Chondrocyte (in vitro differentiated cells): ENCODE data around the gene DYTN. TPM values are rescaled to one million over a fixed set of nuclear protein-coding genes. Genes with fewer than 3 reads are reported as not detected.

ENCODE experiments used
- DNase-seq: peaks from one replicate; pipeline ENCODE4 v3.0.0; 2021; ENCODE audit warnings: mixed read lengths, low spot score
- H3K27ac Mint-ChIP-seq: one replicate; pipeline ENCODE4 v1.8.0; 2021; ENCODE audit warnings: mild to moderate bottlenecking, moderate library complexity, mixed read lengths; ENCODE audit not compliant: unreplicated experiment
- H3K27me3 Mint-ChIP-seq: 2 replicates; pipeline ENCODE4 v1.8.0; 2021; ENCODE audit warnings: low read depth, mixed read lengths
- H3K36me3 Mint-ChIP-seq: 2 replicates; pipeline ENCODE4 v1.8.0; 2021; ENCODE audit warnings: low read depth, mixed read lengths
- H3K4me1 Mint-ChIP-seq: 2 replicates; pipeline ENCODE4 v1.8.0; 2021; ENCODE audit warnings: low read depth, mild to moderate bottlenecking, mixed read lengths
- H3K4me3 Mint-ChIP-seq: one replicate; pipeline ENCODE4 v1.8.0; 2021; ENCODE audit warnings: mild to moderate bottlenecking, moderate library complexity, mixed read lengths; ENCODE audit not compliant: unreplicated experiment
- H3K9me3 Mint-ChIP-seq: 2 replicates; pipeline ENCODE4 v1.8.0; 2021; ENCODE audit warnings: low read depth, mixed read lengths
- total RNA-seq: library from RNA; stranded (reverse); gene quantifications from 3 replicates; pipeline ENCODE4 v1.2.1, GENCODE V29; 2021
- TF ChIP-seq, protein P1 (sequence below): fragments of 200-600 bp; sonication (generic); IDR thresholded peaks from 2 replicates; pipeline ENCODE4 v1.5.0; 2021; ENCODE audit warnings: antibody characterized with exemption, mild to moderate bottlenecking, moderate library complexity

Gene DYTN
- total RNA-seq, 1 donor from 2014 or later, result not detected

DNA sequence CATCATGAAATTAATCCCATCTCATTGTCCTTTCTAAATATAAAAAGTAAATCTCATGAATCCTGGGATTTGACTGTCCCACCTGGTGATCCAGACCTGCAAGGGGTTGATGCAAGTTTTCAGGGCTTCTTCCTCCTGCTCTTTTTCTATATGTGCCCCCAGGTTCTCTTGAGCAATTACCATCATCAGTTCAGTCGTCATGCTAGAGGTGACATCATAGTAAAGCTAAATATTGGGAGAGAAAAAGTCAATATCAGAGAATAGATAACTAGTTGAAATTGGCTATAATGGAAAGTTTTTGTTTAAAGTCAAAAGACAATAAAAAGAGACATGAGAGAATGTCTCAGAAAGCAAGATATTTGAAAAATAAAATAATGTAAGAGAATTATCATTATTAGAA is 38.6 kb upstream of the DYTN start:
- TF ChIP-seq, protein P1, sequence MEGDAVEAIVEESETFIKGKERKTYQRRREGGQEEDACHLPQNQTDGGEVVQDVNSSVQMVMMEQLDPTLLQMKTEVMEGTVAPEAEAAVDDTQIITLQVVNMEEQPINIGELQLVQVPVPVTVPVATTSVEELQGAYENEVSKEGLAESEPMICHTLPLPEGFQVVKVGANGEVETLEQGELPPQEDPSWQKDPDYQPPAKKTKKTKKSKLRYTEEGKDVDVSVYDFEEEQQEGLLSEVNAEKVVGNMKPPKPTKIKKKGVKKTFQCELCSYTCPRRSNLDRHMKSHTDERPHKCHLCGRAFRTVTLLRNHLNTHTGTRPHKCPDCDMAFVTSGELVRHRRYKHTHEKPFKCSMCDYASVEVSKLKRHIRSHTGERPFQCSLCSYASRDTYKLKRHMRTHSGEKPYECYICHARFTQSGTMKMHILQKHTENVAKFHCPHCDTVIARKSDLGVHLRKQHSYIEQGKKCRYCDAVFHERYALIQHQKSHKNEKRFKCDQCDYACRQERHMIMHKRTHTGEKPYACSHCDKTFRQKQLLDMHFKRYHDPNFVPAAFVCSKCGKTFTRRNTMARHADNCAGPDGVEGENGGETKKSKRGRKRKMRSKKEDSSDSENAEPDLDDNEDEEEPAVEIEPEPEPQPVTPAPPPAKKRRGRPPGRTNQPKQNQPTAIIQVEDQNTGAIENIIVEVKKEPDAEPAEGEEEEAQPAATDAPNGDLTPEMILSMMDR, result no peak
- Mint-ChIP-seq H3K27ac (no peak overlapping the region), H3K36me3 (no peaks in the 10 kb centered on the region), H3K9me3 (no peaks in the 10 kb centered on the region), H3K27me3 (peaks cover 33% of the 10 kb centered on the region), H3K4me3 (no peak overlapping the region), H3K4me1 (no peaks in the 10 kb centered on the region)
- no peak for DNase-seq

DNA sequence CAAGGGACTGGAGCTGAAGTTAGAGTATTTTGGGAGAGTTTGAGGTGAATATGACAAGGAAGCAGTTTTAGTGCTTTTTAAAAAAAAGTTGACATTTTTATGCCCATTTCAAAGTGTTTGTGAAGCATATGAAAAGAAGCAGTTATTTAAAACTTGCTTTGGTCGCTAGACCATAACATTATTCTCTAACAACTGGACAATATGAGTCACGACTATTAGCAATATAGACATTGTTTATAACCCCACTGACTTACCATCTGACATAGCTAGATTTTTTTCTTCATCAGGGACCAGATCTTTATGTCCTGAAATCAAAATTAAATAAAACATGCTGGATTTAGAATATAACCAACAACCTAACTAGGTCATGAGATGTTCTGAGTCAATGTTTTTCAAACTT is 22.6 kb upstream of the DYTN start:
- no peaks in the 10 kb centered on the region for H3K36me3 Mint-ChIP-seq
- H3K9me3 Mint-ChIP-seq, result no peaks in the 10 kb centered on the region
- no peak overlapping the region for H3K27ac Mint-ChIP-seq
- H3K4me3 Mint-ChIP-seq, result no peak overlapping the region
- no peak for DNase-seq
- TF ChIP-seq, protein P1, result no peak
- H3K27me3 Mint-ChIP-seq, result peaks cover 13% of the 10 kb centered on the region
- no peaks in the 10 kb centered on the region for H3K4me1 Mint-ChIP-seq

DNA sequence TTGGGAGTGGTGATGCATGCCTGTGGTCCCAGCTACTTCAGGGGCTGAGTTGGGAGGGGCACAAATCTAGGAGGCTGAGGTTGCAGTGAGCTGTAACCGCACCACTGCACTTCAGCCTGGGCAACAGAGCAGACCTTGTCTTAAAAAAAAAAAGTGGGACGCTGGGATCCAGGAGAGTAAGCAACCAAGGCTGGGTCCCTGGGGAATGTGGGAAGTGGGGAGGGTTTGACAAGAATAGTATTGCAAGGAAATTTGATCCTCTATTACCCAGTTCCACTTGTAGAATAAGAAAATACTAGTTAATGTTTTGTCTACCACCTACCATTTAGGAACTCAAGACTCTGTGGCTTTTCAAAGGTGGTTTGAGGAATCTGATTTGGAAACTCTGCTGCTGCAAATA is 21.1 kb upstream of the DYTN start:
- Mint-ChIP-seq H3K4me1 (no peaks in the 10 kb centered on the region), H3K27me3 (peaks cover 11% of the 10 kb centered on the region), H3K9me3 (no peaks in the 10 kb centered on the region), H3K4me3 (no peak overlapping the region), H3K27ac (no peak overlapping the region), H3K36me3 (no peaks in the 10 kb centered on the region)
- no peak for DNase-seq
- TF ChIP-seq, protein P1, result no peak

DNA sequence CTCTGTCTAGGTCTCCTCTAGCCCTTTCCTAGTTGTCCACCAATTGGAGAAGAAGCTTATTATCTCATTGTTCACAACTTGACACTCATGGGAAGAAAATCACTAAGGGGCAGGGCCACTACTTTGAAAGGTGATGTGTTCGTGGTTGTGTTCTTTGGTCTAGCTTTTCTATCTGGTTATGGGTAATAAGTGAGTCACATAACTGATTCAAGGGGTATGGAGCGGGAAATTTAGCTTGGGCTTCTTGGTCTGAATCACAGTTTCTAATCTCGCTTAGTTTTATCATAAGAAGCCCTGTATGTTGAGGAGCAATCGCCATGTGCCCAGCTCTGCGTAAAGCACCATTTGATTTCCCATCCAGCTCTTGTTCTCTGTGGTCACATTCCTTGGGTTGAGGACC is 18.7 kb upstream of the DYTN start:
- Mint-ChIP-seq H3K9me3 (no peaks in the 10 kb centered on the region), H3K36me3 (no peaks in the 10 kb centered on the region), H3K4me3 (no peak overlapping the region), H3K27me3 (peaks cover 12% of the 10 kb centered on the region), H3K4me1 (no peaks in the 10 kb centered on the region), H3K27ac (no peak overlapping the region)
- TF ChIP-seq, protein P1, result no peak
- DNase-seq, result no peak

DNA sequence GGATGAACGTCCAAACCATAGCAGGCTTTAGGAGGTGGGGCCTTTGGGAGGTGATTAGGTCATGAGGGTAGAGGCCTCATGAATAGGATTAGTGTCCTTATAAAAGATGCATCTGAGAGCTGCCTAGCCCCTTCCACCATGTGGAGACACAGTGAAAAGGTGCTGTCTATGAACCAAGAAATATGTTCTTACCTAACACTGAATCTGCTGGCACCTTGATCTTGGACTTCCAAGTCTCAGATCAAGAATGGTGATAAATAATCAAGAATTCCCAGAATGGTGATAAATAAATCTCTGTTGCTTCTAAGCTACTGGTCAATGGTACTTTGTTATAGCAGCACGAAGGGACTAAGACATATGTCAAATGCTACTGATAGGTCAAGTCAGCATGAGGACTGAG is 15.1 kb upstream of the DYTN start:
- DNase-seq, result no peak
- no peak overlapping the region for H3K27ac Mint-ChIP-seq
- H3K4me1 Mint-ChIP-seq, result no peaks in the 10 kb centered on the region
- no peak overlapping the region for H3K4me3 Mint-ChIP-seq
- TF ChIP-seq, protein P1, result no peak
- H3K9me3 Mint-ChIP-seq, result peaks cover 4% of the 10 kb centered on the region
- H3K27me3 Mint-ChIP-seq, result peaks cover 25% of the 10 kb centered on the region
- no peaks in the 10 kb centered on the region for H3K36me3 Mint-ChIP-seq
